NCI-H526 (cell line): ENCODE data around the gene EDC4.
A peak's percentile ranks its signal among the peaks of the same experiment; 100 is the strongest.
"Not testable (repeated sequence)": the region's sequence is repeated elsewhere in the genome, so short reads cannot be mapped to it uniquely, and the experiment has no call there.

Experiments used
- DNase-seq, 2 experiments: peaks; one replicate each; lab custom pipeline; 2025; lab: John Stamatoyannopoulos, UW

The EDC4 gene

DNA sequence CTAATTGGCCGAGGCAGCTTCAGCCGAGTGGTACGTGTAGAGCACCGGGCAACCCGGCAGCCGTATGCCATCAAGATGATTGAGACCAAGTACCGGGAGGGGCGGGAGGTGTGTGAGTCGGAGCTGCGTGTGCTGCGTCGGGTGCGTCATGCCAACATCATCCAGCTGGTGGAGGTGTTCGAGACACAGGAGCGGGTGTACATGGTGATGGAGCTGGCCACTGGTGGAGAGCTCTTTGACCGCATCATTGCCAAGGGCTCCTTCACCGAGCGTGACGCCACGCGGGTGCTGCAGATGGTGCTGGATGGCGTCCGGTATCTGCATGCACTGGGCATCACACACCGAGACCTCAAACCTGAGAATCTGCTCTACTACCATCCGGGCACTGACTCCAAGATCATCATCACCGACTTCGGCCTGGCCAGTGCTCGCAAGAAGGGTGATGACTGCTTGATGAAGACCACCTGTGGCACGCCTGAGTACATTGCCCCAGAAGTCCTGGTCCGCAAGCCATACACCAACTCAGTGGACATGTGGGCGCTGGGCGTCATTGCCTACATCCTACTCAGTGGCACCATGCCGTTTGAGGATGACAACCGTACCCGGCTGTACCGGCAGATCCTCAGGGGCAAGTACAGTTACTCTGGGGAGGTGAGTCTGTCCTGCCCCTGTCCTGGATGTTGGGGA is 36.3 kb downstream of the EDC4 start:
- no peak for DNase-seq

DNA sequence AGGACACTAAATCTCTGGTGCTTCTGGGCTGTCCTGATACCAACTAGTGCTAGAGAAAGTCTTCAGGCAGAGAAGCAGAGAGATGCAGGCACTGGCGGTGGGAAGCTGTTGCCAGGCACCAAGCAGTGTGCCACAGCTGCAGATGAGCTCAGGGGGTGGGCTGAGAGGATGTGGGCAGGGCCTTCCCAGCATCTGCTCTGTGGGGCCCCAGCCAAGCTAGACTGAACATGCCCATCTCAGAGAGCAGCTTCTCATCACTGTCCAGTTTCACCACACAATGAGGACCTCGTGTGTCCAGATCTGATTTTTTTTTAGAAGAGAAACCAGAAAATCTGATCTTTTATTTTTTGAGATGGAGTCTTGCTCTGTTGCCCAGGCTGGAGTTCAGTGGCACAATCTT is 37.3 kb downstream of the EDC4 start:
- no peak for DNase-seq

DNA sequence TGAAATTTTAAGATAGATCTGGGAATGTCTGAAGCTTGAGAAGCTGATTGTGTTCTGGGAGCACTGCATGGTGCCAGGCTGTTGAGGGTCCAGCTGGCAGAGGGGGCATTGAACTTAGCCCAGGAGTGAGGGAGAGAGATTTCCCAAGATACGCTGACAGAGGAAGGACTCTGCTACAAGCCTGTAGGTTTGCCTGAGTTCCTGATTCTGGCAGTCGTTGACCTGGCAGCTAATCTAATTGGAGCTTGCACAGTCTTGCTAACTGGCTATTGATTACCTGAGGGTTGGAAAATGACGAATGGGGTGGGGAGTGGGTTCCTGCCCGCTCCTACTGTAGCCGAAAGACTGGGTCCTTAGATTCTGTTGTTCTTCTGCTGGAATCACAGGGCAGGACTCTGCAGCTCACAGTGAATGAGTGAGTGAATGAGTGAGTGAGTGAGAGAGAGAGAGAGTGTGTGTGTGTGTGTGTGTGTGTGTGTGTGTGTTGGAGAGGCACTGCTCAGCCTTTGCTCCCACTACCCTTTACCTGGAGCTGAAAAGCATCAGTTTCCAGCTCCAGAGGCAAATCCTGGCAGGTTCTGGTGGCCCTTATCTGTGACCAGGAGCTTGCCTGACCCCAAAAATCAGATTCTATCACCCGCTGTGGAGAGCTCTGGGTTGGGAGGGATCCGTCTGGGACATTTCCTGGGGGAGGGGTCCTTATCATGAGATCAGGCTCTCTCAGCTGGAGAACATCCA is 42.1 kb downstream of the EDC4 start:
- DNase-seq = no peak

DNA sequence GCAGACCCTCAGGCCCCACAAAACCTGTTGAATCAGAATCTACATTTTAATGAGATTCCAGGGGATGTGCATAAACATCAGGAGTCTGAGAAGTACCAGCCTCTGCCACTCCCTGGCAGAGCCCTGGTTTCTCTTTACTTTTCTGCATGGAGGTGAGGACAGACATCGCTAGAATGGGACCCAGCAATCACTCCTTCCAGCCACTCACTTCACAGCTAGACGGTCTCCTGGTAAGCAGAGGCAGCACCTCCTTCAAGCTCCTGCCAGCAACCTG is 42.6 kb downstream of the EDC4 start:
- DNase-seq = not testable (repeated sequence)

DNA sequence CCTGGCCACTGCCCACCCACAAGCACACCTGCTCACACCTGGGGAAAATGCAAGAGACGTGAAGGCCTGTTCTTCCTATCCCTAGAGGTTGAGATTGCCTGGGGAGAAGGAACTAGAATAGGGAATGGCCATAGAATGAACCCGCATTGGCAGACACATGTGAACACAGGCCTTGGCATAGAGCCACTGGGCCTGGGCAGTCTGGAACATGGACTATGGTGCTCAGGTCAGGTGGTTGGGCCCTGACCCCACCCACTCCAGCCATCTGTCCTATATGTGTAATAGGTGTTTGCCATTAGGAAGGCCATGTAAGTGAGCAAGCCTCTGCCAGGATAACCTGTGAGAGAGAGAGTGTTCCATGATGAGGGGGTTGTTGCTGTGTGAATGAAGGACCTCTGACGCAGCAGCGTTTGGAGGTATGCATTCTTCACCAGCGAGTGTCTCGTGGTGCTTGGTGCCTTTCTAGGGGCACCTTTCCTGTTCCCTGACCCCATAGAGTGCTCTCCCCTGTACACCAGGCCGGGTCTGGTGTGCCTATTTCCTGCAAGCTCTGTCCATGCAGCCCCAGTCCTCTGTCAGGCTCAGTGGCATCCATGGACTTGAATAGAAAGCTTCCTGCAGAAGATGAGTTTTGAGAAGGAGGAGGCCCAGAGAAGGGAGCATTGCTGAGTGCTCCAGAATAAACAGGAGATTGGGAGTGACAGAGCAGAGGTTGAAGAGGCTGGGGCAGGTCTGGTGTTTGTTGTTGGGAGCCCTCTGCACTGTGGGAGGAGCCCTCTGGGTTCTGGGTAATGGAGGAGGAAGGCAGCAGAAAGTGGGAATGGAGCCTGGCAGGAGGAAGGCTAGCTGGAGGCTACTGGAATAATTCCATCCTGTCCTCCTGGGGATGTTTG is 43.2 kb downstream of the EDC4 start:
- no peak for DNase-seq

DNA sequence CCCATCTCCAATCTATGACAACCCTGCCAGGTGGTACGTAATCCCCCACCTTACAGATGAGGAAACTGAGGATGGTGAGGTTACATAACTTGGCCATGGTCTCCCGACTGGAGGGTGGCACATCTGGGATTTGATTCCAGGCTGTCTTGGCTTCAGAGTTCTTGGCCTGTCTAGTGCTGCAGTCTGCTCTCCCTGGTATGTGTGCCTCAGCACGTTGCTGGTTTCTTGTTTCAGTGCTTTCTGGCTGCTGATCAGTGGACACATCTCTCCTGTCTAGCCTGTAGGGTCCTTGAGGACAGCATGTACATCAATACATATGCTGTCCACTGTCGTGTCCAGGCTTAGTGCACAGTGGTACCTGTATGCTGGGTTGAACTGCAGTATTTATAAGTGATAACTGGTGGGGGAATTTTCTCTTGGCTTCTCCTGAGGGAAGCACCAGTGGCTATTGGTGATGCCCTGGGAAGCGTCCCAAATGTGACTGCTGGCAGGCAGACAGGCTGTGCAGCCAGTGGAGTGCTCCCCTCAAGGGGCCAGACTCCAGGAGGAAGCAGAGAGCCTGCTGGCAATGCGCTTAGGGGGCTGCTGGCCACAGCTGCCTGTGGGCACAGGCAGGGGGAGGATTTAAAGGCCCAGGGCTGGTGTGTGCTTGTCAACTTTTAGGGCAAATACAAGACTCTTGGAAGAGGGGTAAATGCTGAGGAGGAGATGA is 44.4 kb downstream of the EDC4 start:
- no peak for DNase-seq

DNA sequence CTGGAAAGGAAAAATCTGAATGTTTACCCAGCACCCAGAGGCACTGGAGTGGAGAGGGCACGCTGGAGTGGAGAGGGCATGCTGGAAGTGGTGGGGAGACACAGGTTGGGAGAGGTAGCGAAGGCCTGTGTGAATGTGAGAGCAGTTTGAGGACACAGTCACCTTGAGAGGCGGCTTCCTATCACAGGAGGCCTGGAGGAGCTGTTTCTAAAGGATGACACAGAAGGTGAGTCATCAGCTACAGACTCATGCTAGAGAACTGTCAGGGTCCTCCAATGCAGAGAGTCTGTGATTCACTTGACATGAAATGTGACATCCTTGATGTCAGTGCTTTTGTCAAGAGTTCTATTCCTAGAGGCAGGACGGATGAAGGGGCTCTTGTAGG is 45.0 kb downstream of the EDC4 start:
- DNase-seq = no peak

DNA sequence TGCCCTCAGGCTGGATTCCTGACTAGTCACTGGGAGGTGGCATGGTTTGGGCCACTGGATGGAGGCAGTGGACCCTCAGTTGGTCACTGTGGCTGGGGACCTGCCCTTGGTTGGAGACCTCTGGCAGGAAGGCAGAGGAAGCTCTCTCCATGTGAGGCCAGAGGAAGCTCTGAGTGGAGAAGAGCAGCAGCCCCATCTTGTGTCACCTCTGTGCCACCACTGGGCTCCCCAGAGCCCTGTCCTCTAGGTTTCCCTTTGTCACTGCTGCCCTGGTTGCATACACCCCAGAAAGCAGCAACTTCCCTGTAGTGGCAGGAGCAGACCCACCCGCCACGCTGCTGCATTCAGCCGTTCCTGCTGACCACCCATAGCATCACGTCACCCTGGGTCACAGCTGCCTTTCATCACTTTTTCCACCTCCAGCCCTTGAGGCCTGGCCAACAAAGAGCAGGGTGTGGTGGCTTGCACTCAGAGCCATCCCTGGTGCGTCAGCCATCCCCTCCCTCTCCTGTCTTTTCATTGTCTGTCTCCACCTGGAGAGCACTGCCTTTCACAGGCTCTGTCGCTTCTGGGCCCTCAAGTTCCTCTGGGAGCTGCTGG is 46.9 kb downstream of the EDC4 start:
- DNase-seq = no peak

DNA sequence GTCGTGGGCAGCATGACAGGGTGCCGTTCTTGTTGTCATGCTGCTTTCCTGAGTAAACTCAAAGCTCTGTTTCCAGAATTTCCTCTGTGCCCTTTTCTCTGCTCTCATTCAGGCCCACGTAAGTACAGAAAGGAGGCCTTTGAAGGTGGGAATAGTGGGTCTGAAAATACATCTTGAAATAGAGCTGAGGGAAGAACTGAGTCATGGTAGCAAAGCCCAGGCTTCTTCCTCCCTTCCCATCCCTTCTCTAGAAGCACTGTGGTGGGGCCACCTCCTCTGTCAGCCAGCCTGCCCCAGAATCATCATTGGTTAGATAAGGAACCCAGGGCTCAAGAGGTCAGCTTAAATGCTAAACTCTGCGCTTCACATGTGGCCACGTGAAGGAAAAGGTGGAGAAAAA is 49.4 kb downstream of the EDC4 start:
- no peak for DNase-seq

DNA sequence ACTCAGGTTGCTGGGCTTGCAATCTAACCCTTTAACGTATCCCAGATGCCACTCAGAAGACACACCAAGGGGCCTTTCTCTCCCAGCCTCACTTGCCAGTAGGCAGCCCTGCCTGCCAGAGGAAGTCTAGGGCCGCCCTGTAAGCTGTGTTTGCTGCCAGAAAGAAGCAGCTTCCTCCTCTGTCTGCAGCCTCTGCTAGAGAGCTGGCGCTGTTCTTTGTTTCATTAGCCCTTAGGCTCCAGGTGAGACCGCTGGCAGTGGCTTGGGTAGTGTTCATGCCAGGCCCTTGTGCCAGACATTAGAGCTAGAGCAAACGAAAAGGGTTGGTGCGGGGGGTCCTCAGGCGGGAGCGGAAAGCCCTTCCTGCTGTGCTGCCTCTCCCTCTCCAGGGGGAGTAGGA is 49.9 kb downstream of the EDC4 start:
- DNase-seq = no peak

DNA sequence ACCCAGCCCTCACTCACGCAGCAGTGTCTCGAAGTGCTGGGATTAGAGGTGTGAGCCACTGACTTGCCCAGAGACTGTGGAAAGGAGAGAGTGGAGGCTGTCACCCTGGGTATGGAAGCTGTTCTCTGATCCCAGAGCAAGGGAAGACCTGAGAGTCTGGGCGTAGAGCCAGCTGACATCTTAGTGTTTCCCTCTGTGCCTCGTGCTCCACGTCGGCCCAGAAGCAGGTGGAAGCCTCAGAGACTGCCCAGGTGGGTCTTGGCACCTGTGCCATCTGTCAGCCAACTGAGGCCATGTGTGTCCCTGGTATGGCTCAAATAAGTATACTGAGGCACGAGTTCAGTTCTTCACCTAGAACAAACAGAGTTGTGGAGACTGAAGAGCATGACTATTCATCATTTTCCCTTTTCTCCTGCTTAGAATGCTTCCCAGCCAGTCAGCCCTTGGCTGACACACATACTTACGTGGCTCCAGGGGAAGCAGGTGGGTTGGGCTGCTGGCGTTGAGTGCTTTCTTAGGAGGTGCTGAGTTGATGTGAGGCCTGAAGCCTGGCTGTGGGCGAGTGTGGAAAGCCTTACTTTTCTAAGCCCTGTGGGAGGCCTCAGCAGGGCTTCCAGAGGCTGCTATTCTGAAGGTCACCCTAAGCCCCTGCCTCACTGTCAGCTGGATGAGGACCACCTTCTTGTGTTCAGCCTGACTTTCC is 50.7 kb downstream of the EDC4 start:
- DNase-seq = no peak

DNA sequence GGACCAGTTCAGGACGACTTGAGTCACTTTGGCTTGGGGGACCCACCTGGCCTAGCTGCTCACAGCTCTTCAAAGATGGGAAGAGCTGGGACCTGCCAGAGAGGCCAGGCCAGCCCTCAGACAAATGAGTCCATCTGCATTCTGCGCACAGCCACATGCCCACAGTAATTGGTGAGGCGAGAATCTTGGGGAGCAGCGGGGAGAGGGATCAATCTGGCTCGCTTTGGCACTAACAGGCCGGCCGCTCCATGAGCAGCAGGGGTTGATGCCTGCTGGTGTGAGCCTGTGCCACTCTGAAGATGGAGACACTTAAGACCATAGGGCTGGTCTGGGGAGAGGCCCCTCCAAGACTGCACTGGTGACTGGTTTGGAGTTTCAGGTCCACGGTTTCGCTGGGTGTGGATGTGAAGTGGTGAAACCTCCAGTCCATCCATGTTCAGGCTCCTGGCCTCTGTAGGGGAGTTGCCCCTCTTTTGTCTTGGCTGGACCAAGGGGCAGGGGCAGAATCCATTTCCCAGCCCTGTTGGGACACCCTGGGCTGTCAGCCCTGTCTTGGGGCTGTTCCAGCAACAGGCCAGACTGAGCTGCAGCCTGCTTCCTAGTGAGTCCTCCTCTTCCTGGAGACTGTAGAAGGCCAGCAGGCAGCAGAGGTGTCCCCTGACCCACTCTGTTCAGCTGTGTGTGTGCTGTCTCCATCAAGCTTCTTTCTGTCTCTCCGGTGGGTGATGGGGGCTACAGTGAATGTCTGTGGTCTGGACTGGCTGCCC is 51.5 kb downstream of the EDC4 start:
- DNase-seq = no peak

DNA sequence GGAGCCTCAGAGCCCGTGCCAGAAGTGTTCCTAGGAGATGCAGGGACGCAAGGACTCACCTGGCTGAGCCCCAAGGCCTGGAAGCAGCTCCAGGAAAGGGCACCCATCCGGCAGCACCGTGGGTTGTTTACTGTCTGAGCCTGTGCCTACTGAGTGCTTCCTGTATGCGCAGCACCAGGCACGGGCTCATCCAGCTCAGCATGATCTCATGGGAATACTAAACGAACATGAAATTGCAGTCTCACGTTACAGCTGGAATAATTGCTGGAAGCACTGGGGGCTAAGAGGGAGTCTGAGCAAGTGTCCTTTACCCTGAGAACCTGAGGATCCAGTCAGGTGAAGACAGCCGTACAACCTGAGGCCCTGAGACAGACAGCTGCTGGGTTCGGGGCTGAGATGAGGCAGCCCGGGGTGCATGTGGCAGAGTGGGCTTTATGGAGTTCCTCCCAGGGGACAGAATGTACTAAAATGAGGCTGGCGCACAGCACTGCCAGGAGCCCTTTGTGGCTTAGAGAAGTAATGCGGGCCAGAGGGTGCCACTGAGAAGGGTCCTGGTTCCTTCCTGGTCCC is 53.4 kb downstream of the EDC4 start:
- DNase-seq = peak; percentile 83 to 85

DNA sequence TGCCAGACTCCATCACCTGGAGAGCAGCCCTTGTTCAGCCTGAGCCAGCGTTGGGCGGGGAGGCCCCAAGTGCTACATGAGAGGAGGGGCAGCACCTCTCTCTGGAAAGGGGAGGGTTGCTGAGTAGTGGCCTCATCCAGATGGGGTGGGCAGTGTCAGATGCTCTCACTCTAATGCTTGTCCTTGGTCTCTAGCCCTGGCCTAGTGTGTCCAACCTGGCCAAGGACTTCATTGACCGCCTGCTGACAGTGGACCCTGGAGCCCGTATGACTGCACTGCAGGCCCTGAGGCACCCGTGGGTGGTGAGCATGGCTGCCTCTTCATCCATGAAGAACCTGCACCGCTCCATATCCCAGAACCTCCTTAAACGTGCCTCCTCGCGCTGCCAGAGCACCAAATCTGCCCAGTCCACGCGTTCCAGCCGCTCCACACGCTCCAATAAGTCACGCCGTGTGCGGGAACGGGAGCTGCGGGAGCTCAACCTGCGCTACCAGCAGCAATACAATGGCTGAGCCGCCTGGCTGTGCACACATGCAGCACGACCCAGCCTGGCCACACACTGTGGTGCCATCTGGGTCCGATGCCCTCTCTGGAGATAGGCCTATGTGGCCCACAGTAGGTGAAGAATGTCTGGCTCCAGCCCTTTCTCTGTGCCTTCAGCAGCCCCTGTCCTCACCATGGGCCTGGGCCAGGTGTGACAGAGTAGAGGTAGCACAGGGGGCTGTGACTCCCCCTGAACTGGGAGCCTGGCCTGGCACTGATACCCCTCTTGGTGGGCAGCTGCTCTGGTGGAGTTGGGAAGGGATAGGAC is 54.5 kb downstream of the EDC4 start:
- DNase-seq = no peak

DNA sequence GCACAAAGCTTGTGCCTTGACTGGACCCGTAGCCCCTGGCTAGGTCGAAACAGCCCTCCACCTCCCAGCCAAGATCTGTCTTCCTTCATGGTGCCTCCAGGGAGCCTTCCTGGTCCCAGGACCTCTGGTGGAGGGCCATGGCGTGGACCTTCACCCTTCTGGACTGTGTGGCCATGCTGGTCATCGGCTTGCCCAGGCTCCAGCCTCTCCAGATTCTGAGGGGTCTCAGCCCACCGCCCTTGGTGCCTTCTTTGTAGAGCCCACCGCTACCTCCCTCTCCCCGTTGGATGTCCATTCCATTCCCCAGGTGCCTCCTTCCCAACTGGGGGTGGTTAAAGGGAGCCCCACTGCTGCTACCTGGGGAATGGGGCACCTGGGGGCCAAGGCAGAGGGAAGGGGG is 55.3 kb downstream of the EDC4 start:
- DNase-seq = no peak

DNA sequence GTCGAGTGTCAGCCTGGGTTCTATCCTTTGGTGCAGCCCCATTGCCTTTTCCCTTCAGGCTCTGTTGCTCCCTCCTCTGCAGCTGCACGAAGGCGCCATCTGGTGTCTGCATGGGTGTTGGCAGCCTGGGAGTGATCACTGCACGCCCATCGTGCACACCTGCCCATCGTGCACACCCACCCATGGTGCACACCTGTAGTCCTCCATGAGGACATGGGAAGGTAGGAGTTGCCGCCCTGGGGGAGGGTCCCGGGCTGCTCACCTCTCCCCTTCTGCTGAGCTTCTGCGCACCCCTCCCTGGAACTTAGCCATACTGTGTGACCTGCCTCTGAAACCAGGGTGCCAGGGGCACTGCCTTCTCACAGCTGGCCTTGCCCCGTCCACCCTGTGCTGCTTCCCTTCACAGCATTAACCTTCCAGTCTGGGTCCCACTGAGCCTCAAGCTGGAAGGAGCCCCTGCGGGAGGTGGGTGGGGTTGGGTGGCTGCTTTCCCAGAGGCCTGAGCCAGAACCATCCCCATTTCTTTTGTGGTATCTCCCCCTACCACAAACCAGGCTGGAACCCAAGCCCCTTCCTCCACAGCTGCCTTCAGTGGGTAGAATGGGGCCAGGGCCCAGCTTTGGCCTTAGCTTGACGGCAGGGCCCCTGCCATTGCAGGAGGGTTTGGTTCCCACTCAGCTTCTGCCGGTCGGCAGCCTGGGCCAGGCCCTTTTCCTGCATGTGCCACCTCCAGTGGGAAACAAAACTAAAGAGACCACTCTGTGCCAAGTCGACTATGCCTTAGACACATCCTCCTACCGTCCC is 55.9 kb downstream of the EDC4 start:
- peak; percentile 33 to 78 for DNase-seq

DNA sequence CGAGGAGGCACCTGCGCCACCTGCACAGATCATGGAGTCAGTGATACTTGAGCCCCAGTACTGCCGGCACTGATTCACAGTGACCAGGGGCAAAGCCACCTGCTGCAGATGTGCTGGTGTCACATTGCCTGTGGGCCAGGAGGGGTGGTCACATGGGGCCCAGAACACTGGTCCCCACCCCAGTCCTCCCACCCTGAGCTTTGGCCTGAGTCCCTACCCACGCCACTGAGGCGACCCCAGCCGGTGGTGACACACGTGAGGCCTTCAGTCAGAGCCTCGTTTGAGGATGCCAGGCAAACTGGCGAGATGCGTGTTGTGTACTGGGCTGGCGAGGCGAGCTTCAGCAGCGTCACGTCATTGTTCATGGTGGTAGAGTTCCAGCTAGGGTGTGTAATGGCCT is 57.3 kb downstream of the EDC4 start:
- no peak for DNase-seq

DNA sequence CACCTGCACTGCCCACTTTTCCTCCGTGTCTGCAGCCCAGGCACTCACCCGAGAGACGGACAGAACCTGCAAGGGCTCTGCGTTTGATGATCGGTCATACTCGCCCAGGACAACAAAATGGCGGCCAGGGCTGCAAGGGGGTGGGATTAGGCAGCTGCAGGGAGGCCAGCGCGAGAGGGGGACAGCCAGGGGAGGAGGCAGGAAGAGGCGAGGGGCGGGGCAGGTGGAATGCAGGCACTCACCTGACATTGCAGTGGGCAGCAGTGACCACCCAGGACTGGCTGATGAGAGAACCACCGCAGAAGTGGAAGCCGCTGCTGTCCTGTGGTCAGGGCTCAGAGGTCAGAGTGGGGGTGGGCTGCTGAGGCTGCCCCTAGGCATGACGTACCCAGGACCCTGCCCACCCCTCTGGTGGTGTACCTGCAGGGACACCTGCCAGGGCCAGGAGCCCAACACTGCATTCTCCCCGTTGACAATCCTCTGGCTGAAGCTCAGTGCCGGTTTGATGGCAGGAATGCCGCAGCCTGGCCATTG is 57.9 kb downstream of the EDC4 start:
- DNase-seq = no peak
